ENCODE results near the gene IGLL5. TPM values are rescaled to one million over a fixed set of nuclear protein-coding genes. Genes with fewer than 3 reads are reported as not detected.

Gene IGLL5
- total RNA-seq, 1 donor from 2014 or later, result not detected

GRCh38 chr22:22922954-22923319, 35.3 kb downstream of the IGLL5 start:
- no peak for TF ChIP-seq CTCF (IDR thresholded peaks at IDR 0.05; ENCODE audit: unreplicated experiment)
- Mint-ChIP-seq H3K9me3 (ENCODE audit: unreplicated experiment) (no peaks in the 10 kb centered on the region), H3K36me3 (ENCODE audit: low read depth, unreplicated experiment) (no peaks in the 10 kb centered on the region), H3K4me3 (ENCODE audit: unreplicated experiment) (no peak overlapping the region), H3K27me3 (ENCODE audit: unreplicated experiment) (peaks cover 7% of the 10 kb centered on the region), H3K4me1 (ENCODE audit: unreplicated experiment) (peaks cover 6% of the 10 kb centered on the region), H3K27ac (ENCODE audit: unreplicated experiment) (no peak overlapping the region)
- DNase-seq (ENCODE audit: low spot score), result no peak

- peaks cover 6% of the 10 kb centered on the region for H3K4me1 Mint-ChIP-seq (ENCODE audit: unreplicated experiment)
- no peak for TF ChIP-seq CTCF (IDR thresholded peaks at IDR 0.05; ENCODE audit: unreplicated experiment)
- H3K27ac Mint-ChIP-seq (ENCODE audit: unreplicated experiment), result no peak overlapping the region
- H3K27me3 Mint-ChIP-seq (ENCODE audit: unreplicated experiment), result peaks cover 6% of the 10 kb centered on the region
- H3K9me3 Mint-ChIP-seq (ENCODE audit: unreplicated experiment), result no peaks in the 10 kb centered on the region
- no peak overlapping the region for H3K4me3 Mint-ChIP-seq (ENCODE audit: unreplicated experiment)
- H3K36me3 Mint-ChIP-seq (ENCODE audit: low read depth, unreplicated experiment), result no peaks in the 10 kb centered on the region
- DNase-seq (ENCODE audit: low spot score), result no peak
Observed at GRCh38 chr22:22923379-22923778, 35.8 kb downstream of the IGLL5 start.

GRCh38 chr22:22923930-22924329, 36.3 kb downstream of the IGLL5 start:
- Mint-ChIP-seq H3K4me1 (ENCODE audit: unreplicated experiment) (peaks cover 6% of the 10 kb centered on the region), H3K4me3 (ENCODE audit: unreplicated experiment) (no peak overlapping the region), H3K27ac (ENCODE audit: unreplicated experiment) (no peak overlapping the region), H3K36me3 (ENCODE audit: low read depth, unreplicated experiment) (no peaks in the 10 kb centered on the region), H3K27me3 (ENCODE audit: unreplicated experiment) (peaks cover 10% of the 10 kb centered on the region), H3K9me3 (ENCODE audit: unreplicated experiment) (no peaks in the 10 kb centered on the region)
- no peak for DNase-seq (ENCODE audit: low spot score)
- no peak for TF ChIP-seq CTCF (IDR thresholded peaks at IDR 0.05; ENCODE audit: unreplicated experiment)

GRCh38 chr22:22924369-22925145, 36.9 kb downstream of the IGLL5 start:
- no peak for DNase-seq (ENCODE audit: low spot score)
- Mint-ChIP-seq H3K9me3 (ENCODE audit: unreplicated experiment) (no peaks in the 10 kb centered on the region), H3K4me3 (ENCODE audit: unreplicated experiment) (no peak overlapping the region), H3K27me3 (ENCODE audit: unreplicated experiment) (peaks cover 14% of the 10 kb centered on the region), H3K4me1 (ENCODE audit: unreplicated experiment) (peaks cover 6% of the 10 kb centered on the region), H3K36me3 (ENCODE audit: low read depth, unreplicated experiment) (no peaks in the 10 kb centered on the region), H3K27ac (ENCODE audit: unreplicated experiment) (no peak overlapping the region)
- no peak for TF ChIP-seq CTCF (IDR thresholded peaks at IDR 0.05; ENCODE audit: unreplicated experiment)

- no peak overlapping the region for H3K27ac Mint-ChIP-seq (ENCODE audit: unreplicated experiment)
- DNase-seq (ENCODE audit: low spot score), result no peak
- H3K36me3 Mint-ChIP-seq (ENCODE audit: low read depth, unreplicated experiment), result no peaks in the 10 kb centered on the region
- TF ChIP-seq CTCF (IDR thresholded peaks at IDR 0.05; ENCODE audit: unreplicated experiment), result no peak
- H3K27me3 Mint-ChIP-seq (ENCODE audit: unreplicated experiment), result peaks cover 14% of the 10 kb centered on the region
- H3K4me3 Mint-ChIP-seq (ENCODE audit: unreplicated experiment), result no peak overlapping the region
- no peaks in the 10 kb centered on the region for H3K9me3 Mint-ChIP-seq (ENCODE audit: unreplicated experiment)
- H3K4me1 Mint-ChIP-seq (ENCODE audit: unreplicated experiment), result peaks cover 7% of the 10 kb centered on the region
Observed at GRCh38 chr22:22925146-22925804, 37.7 kb downstream of the IGLL5 start.

Measured in endothelial cell (in vitro differentiated cells).